CD4-positive, alpha-beta T cell treated with Interleukin-21 for 1 hour (primary cell): ENCODE results near the gene FAP.

Experiments used
- DNase-seq: peaks from one replicate; pipeline ENCODE4 v3.0.0-alpha.2; 2020

The FAP gene, protein sequence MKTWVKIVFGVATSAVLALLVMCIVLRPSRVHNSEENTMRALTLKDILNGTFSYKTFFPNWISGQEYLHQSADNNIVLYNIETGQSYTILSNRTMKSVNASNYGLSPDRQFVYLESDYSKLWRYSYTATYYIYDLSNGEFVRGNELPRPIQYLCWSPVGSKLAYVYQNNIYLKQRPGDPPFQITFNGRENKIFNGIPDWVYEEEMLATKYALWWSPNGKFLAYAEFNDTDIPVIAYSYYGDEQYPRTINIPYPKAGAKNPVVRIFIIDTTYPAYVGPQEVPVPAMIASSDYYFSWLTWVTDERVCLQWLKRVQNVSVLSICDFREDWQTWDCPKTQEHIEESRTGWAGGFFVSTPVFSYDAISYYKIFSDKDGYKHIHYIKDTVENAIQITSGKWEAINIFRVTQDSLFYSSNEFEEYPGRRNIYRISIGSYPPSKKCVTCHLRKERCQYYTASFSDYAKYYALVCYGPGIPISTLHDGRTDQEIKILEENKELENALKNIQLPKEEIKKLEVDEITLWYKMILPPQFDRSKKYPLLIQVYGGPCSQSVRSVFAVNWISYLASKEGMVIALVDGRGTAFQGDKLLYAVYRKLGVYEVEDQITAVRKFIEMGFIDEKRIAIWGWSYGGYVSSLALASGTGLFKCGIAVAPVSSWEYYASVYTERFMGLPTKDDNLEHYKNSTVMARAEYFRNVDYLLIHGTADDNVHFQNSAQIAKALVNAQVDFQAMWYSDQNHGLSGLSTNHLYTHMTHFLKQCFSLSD

GRCh38 chr2:162243294-162243693, at the start of gene FAP:
Gene FAP, minus strand, starts transcription at chr2:162243445. Its CDS starts 118 bp downstream, at chr2:162243327.
- no peak for DNase-seq

DNA sequence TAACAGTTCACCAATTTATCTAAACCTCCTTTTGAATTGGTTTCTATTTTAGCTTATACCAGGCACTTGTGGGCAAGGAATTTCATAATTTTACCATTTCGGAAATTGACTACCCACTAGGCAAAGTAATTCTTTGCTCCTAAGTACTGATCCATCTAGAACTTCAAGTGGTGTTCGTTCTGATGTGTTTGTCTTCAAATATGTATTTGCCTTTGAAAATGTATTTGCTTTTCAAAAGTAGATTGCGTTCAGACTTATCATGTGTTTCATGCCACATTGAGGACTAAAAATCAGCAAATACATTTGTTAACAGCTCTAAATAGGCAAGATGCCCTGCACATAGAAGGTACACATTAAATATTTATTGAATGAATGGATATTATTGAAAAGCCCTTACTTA, 48.5 kb upstream of the FAP start:
- DNase-seq, result no peak

DNA sequence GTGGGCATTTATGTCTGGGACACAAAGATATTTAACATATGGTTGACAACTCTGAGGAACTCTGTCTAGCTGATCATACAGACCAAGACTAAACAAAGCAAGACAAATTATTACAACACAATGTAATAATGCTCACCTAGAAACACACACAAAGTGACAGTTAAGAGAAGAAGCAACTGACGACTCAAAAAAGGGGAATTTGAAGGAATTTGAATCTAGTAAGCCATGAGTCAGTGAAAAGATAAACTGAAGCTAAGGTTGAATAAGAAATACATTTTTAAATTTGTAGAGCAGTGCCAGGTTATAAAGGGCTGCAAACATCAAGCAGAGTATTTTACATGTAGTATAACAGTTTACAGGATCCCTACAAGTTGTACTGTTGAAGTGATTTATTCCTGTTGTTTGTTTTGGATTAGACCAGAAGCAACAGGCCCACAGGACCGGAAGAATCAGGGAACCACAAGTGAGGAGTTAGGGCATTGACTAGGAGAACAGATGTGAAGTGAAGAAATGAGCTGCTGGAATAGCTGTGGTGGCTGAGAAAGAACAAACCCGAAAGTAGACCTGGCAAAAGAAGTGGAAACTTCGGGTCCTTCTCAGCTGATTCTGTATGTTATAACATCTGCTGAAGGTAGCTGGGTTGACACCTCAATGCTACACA, 39.6 kb upstream of the FAP start:
- DNase-seq, result no peak

- no peak for DNase-seq
These were observed 37.4 kb upstream of the FAP start for GRCh38 chr2:162280654-162281053.

- DNase-seq, result no peak
These were observed 34.1 kb upstream of the FAP start for GRCh38 chr2:162277381-162277780.

DNA sequence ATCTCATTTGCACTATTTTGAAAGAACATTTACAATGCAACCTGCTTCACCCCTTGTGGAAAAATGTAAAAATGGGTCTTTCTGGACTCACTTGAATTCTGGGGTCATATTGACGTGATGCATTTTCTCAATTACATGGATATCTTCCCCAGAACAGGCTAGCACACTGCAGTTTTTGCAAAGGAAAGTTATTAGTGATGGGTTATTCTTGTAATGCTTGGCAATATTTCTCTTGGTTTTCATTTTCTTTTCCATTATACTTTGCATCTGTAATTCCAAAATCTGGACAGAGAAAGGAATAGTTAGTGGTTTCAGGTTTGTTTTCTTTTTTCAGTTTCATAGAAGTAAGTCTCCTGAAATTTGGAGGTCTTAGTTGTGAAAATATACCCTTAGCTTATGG, 24.8 kb upstream of the FAP start:
- DNase-seq, result no peak

- DNase-seq, result no peak
These were observed 24.3 kb upstream of the FAP start for GRCh38 chr2:162267496-162267895.

DNA sequence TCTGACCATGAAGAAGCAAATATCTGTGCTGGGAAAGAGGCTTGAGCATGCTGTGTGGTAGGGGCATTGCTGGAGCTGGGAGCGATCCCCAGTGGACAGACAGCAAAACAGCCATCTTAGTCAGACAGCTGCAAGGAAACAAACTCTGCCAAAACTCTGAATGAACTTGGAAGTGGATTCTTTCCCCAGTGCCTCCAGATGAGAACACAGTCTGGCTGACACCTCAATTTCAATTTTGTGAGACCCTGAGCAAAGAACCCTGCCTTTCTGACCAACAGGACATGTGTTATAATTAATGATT, 23.2 kb upstream of the FAP start:
- DNase-seq, result no peak

GRCh38 chr2:162265666-162266459, 22.6 kb upstream of the FAP start:
- DNase-seq, result no peak

GRCh38 chr2:162261032-162261945, 18.0 kb upstream of the FAP start:
- DNase-seq, result peak; percentile 5

GRCh38 chr2:162258686-162259085, 15.4 kb upstream of the FAP start:
- no peak for DNase-seq

DNA sequence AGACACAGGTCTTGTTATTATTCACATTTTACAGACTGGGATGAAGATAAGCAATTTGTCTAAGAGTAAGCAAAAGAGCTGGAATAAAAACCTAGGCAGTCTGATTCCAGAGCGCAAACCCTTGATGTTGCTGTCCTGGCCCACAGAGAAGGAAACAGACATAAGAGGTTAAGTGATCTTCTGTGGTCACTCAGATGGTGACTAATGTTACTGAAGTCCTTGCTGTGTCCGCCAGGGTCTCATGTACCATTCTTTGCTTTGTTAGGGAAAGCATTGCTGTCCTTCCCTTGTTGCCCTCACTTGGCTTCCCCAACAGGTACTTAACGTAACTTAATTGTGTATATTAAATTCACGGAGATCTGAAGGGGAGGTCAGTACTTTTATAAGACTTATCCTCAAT, 14.9 kb upstream of the FAP start:
- DNase-seq, result no peak

DNA sequence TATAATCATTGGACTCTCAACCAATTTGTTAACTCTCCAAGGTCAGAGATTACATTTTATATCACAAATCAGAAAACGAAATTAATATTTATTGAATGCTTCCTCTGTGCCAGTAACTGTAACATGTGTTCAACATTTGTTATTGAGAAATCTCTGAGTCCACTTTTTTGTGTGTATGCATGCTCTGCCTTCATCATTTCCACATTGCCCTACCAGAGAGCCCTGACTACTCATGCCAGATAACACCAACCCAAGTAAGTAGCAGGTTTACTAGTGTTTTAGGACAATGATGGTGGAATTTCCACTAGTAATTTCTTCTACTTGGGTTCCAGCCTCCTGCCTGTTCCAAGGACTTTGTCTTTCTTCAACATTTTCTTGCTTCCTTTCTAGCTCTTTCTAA, 14.2 kb upstream of the FAP start:
- DNase-seq, result no peak

GRCh38 chr2:162256591-162256991, 13.3 kb upstream of the FAP start:
- no peak for DNase-seq

GRCh38 chr2:162254236-162254871, 11.1 kb upstream of the FAP start:
- no peak for DNase-seq

GRCh38 chr2:162253435-162253834, 10.2 kb upstream of the FAP start:
- DNase-seq, result no peak

DNA sequence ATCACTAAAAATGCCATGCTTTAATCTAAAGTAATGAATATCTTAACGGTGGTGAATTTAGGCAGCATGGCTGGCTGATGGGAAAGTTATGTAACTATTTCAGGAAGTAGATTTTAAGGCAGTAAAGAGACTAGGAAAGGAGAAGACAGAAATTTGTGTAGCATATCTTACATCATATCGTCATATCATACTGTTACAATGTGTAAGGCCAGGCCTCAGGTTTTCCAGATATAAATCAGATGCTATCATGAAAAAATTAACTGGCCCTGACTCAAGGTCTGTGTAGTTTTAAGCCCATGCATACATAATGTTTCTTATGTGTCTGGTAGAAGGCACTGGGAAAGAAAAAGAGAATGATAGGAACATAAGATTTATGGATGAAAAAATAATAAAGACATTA, 8.9 kb upstream of the FAP start:
- DNase-seq, result no peak

- DNase-seq, result no peak
These were observed 2.5 kb upstream of the FAP start for GRCh38 chr2:162245781-162246180.

DNA sequence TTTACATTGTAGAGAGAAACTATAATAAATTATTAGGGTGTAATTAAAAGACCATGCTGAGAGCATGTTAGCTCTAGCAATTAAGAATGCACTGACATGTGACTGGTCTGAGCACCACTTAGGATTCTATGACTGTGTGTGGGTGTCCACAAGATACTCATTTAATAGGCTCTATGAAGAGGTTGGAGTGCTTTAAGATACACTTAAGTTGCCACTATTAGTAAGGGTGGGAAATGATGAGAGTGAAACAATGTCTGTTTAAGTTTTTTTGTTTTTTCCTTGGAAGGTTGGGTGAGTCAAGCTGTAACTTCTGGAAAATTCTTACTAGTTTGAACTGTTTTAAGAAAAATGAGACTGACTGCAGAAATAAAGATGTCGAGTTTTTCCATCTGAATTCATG, 1.8 kb upstream of the FAP start:
- DNase-seq, result no peak

DNA sequence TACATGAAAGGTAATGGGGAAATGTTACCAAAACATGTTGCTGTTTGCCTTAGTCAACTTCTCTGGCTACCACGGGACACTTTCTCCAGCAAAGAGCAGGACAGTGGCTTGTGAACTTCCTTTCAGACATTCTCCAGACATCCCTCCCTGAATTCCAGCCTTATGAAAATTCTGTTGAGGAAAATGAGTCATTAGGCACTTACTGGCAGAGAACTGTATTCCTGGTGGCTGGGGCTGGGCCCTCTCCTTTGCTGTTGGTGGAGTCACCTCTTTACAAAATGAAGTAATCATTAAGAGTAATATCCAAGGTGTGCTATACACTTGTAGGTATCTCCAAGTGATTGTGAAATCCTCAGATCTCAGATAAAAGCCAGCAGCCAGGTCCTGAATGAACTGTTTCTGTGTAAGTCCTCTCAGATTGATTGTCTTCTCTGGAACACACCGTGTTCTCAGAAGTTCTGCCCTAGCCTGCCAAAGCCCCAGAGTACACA, 1.3 kb upstream of the FAP start:
- DNase-seq, result no peak

DNA sequence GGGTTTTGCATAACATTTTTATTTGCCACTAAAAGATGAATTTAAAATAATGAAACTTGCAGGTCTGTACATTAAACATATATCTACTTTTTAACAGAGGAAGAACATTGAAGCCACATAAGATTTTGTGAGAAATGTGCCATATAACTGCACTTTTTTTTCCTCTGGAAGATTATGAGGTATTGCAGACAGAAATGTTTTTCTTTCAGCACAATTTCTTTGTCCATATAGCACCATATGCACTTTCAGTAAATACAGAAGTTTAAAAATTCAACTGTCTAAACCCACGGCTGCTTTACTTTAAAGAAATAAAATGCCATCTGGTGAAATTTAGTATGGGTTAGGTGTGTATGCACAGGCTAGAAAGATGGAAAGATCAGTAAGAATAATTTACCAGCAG, 470 bp upstream of the FAP start:
- no peak for DNase-seq
